GM12891 (cell line): ENCODE results near the gene FBXL7.

Experiments used
- DNase-seq: peaks from one replicate; pipeline ENCODE4 v3.0.0; 2011; ENCODE audit warnings: low spot score; ENCODE audit not compliant: insufficient read length
- FAIRE-seq: peaks from 2 replicates; lab custom pipeline; 2011; peaks lifted over from hg19 to GRCh38; lab: Jason Lieb, UNC
- PAX5 ChIP-seq: IDR thresholded peaks from 2 replicates; pipeline ENCODE4 v1.6.1; 2011; ENCODE audit warnings: low read length, moderate library complexity, mild to moderate bottlenecking; ENCODE audit not compliant: insufficient read depth, severe bottlenecking
- POLR2A ChIP-seq: IDR thresholded peaks from 2 replicates; pipeline ENCODE4 v1.6.1; 2011; ENCODE audit warnings: low read depth, low read length, control low read depth
- POLR2AphosphoS5 ChIP-seq: IDR thresholded peaks from 2 replicates; pipeline ENCODE4 v1.6.1; 2011; ENCODE audit warnings: low read depth, low read length, control low read depth
- POU2F2 ChIP-seq: IDR thresholded peaks from 2 replicates; pipeline ENCODE4 v1.6.1; 2011; ENCODE audit warnings: low read depth, mild to moderate bottlenecking, control low read depth, low read length, moderate library complexity
- SPI1 ChIP-seq: IDR thresholded peaks from 2 replicates; pipeline ENCODE4 v1.6.1; 2011; ENCODE audit warnings: low read depth, low read length, control low read depth
- TAF1 ChIP-seq: IDR thresholded peaks from 2 replicates; pipeline ENCODE4 v1.6.1; 2011; ENCODE audit warnings: low read depth, low read length, control low read depth

FBXL7 gene

GRCh38 chr5:15533129-15533893 lies 33.3 kb downstream of the FBXL7 start:
- DNase-seq (no peak), FAIRE-seq (no peak)
- TF ChIP-seq PAX5 (no peak), POLR2A (no peak), POU2F2 (no peak), TAF1 (no peak), SPI1 (no peak), POLR2AphosphoS5 (no peak)

DNA sequence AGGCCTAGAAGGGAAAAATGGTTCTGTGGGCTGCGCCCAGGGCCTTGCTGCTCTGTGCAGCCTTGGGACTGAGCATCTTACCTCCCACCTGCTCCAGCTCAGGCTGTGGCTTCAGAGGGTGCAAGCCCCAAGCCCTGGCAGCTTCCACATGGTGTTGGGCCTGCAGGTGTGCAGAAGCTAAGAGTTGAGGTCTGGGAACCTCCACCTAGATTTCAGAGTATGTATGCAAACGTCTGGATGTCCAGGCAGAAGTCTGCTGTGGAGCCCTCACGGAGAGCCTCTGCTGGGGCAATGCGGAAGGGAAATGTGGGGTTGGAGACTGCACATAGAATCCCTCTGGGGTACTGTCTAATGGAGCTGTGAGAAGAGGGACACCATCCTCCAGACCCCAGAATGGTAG lies 36.0 kb downstream of the FBXL7 start:
- DNase-seq (no peak), FAIRE-seq (no peak)
- no peak for TF ChIP-seq POLR2AphosphoS5
- no peak for TF ChIP-seq POLR2A
- no peak for TF ChIP-seq TAF1
- no peak for TF ChIP-seq PAX5
- TF ChIP-seq SPI1 = no peak
- no peak for TF ChIP-seq POU2F2

GRCh38 chr5:15538516-15538915 lies 38.5 kb downstream of the FBXL7 start:
- no peak for TF ChIP-seq POLR2A
- no peak for TF ChIP-seq POU2F2
- TF ChIP-seq PAX5 = no peak
- TF ChIP-seq POLR2AphosphoS5 = no peak
- no peak for TF ChIP-seq SPI1
- no peak for TF ChIP-seq TAF1
- FAIRE-seq (no peak), DNase-seq (no peak)

DNA sequence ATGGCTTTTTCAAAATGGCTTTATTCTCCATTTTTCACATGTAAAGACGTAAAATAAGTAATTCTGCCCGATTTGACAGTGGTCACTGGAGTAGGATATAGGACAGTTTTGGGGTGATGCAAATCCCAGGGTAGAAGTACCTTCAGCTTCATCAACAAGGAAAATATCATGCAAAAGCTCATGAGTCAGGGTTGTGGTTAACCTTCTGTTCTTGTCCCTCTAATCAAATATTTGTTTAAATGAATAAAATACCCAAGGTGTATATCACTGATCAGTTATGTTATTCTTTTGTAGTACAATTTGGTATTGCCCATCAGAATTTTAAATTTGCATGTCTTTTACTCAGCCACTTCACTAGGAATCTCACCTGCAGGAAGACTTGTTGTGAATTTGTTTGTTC lies 40.0 kb downstream of the FBXL7 start:
- DNase-seq (no peak), FAIRE-seq (no peak)
- TF ChIP-seq SPI1 (no peak), POU2F2 (no peak), POLR2A (no peak), TAF1 (no peak), PAX5 (no peak), POLR2AphosphoS5 (no peak)

- FAIRE-seq (no peak), DNase-seq (no peak)
- TF ChIP-seq POLR2AphosphoS5 = no peak
- no peak for TF ChIP-seq POU2F2
- no peak for TF ChIP-seq POLR2A
- no peak for TF ChIP-seq PAX5
- no peak for TF ChIP-seq SPI1
- TF ChIP-seq TAF1 = no peak
These were observed 44.1 kb downstream of the FBXL7 start for GRCh38 chr5:15544039-15544438.

DNA sequence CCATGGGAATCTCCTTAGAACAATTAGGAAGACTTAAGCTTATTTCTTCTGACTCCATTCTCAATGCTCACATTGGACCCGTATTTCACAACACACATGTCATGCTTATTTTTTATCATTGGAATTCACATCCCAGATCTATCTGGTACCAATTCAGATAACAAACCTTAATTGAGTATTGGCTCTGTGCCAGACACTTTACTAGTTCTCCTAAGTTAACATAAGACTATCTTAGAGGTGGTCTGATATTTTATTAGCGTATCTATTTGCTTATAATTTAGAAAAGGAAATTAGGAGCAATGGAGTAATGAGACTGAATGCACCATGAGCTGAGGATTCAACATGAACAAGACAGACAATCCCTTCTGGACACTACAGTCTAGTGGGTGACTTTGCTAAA lies 45.1 kb downstream of the FBXL7 start:
- FAIRE-seq (no peak), DNase-seq (no peak)
- TF ChIP-seq POU2F2 (no peak), SPI1 (no peak), TAF1 (no peak), POLR2AphosphoS5 (no peak), POLR2A (no peak), PAX5 (no peak)

DNA sequence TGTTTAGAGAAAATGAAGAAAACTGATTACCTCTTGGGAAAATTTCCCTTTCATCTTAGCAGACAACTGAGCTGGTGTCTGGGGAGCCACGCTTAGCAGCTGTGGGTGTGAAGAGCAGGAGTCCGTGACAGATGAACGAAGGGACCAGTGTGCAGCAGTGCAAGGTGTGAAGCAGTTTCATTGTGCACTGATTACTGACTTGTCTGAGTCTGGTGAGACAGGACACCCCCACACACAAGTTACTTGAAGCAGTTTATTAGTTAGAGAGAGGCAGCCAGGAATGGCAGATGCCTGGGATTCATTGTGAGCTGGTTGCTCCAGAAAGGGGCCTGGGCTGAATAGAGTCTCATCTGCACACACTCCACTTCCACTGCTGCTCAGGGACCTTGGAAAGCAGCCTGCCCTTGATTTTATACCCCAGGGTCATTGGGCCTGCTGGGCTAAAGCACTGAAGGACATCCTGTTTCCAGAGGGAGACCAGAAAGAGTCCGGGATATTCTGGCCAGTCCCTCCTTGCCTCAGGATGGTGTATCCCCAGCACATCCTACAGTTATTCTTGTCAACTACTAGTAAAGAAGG lies 47.4 kb downstream of the FBXL7 start:
- FAIRE-seq (no peak), DNase-seq (no peak)
- TF ChIP-seq PAX5 (no peak), POU2F2 (no peak), POLR2AphosphoS5 (no peak), POLR2A (no peak), SPI1 (no peak), TAF1 (no peak)

DNA sequence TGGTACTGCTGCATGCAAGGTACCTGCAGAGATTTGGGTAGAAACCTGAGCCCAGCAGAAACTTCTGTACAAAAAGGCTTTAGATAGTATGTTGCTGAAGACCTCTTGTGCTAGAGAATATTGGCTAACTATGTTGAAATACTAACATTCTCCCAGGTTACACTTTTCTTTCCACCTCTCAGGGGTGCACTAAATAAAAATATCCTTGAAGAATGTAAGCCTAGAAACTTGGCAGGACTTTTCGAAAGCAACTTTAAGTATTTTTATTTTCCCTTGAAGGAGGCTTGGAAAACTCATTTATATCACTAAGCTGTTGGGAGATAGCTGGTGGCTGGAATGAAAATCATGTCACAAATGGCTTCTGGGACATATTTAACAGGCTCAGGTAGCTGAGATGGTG lies 50.0 kb downstream of the FBXL7 start:
- DNase-seq (no peak), FAIRE-seq (no peak)
- TF ChIP-seq PAX5 (no peak), POLR2AphosphoS5 (no peak), POLR2A (no peak), SPI1 (no peak), POU2F2 (no peak), TAF1 (no peak)

GRCh38 chr5:15550502-15551112 lies 50.6 kb downstream of the FBXL7 start:
- FAIRE-seq (no peak), DNase-seq (no peak)
- TF ChIP-seq TAF1 (no peak), POLR2AphosphoS5 (no peak), POLR2A (no peak), POU2F2 (no peak), PAX5 (no peak), SPI1 (no peak)
